HG03571 (cell line): ENCODE results near the gene NBAS.

Experiments used
- ATAC-seq: cut with Tn5 transposase; IDR thresholded peaks from one replicate; pipeline ENCODE4 v1.9.1; 2021; ENCODE audit not compliant: unreplicated experiment

The NBAS gene

GRCh38 chr2:15591692-15592463, 30.7 kb upstream of the NBAS start, which contains the start of gene DDX1:
Gene DDX1, plus strand, starts transcription at chr2:15591868. Its CDS starts 66 bp downstream, at chr2:15591934.
- ATAC-seq: peak; percentile 96

GRCh38 chr2:15591373-15591691, 30.2 kb upstream of the NBAS start:
- ATAC-seq: no peak

- no peak for ATAC-seq
Measured at GRCh38 chr2:15588329-15588919, 27.3 kb upstream of the NBAS start.

GRCh38 chr2:15584767-15585469, 23.8 kb upstream of the NBAS start:
- no peak for ATAC-seq

- ATAC-seq: no peak
Measured at GRCh38 chr2:15584316-15584715, 23.2 kb upstream of the NBAS start.

GRCh38 chr2:15583826-15584225, 22.7 kb upstream of the NBAS start:
- ATAC-seq: no peak

GRCh38 chr2:15582710-15583357, 21.7 kb upstream of the NBAS start:
- ATAC-seq: peak; percentile 62

GRCh38 chr2:15580451-15580850, 19.3 kb upstream of the NBAS start:
- no peak for ATAC-seq

GRCh38 chr2:15579641-15580040, 18.5 kb upstream of the NBAS start:
- no peak for ATAC-seq

- ATAC-seq: peak; percentile 92
Measured at GRCh38 chr2:15577071-15577735, 16.1 kb upstream of the NBAS start.

GRCh38 chr2:15571729-15572128, 10.6 kb upstream of the NBAS start:
- no peak for ATAC-seq

GRCh38 chr2:15570104-15570503, 9.0 kb upstream of the NBAS start:
- ATAC-seq: no peak

- no peak for ATAC-seq
Measured at GRCh38 chr2:15568874-15569273, 7.7 kb upstream of the NBAS start.

GRCh38 chr2:15566912-15567311, 5.8 kb upstream of the NBAS start:
- no peak for ATAC-seq

GRCh38 chr2:15565994-15566671, 5.0 kb upstream of the NBAS start:
- ATAC-seq: no peak

GRCh38 chr2:15565392-15565791, 4.3 kb upstream of the NBAS start:
- no peak for ATAC-seq

GRCh38 chr2:15563227-15564100, 2.3 kb upstream of the NBAS start:
- no peak for ATAC-seq

GRCh38 chr2:15562354-15563031, 1.4 kb upstream of the NBAS start:
- no peak for ATAC-seq
